H1 (cell line): ENCODE measurements around the gene BRSK2. TPM values are rescaled to one million over a fixed set of nuclear protein-coding genes. Genes with fewer than 3 reads are reported as not detected.

ENCODE experiments used
- CTCF ChIA-PET: fragments of 300-600 bp; sonication (Branson Sonifier 250); formaldehyde crosslinking; loops from one replicate; lab custom pipeline; 2021; ENCODE audit not compliant: partially characterized antibody; lab: Charles Lee
- POLR2A ChIA-PET: fragments of 300-600 bp; sonication (Branson Sonifier 250); formaldehyde crosslinking; loops from one replicate; lab custom pipeline; 2021; ENCODE audit warnings: inconsistent platforms; ENCODE audit not compliant: partially characterized antibody; lab: Charles Lee
- DNase-seq, 2 experiments: peaks; one replicate each; pipeline versions ENCODE4 v3.0.0 to v3.0.0-alpha.2; 2010 to 2022; ENCODE audit warnings: low spot score in 2 of 2, low read depth in 1 of 2, mixed read lengths in 1 of 2
- FAIRE-seq: peaks from 2 replicates; lab custom pipeline; 2011; peaks lifted over from hg19 to GRCh38; lab: Jason Lieb, UNC
- H2AFZ ChIP-seq: 2 replicates; pipeline ENCODE4 v1.8.1; 2012; ENCODE audit warnings: low read length, inconsistent platforms
- H2AK5ac ChIP-seq: 2 replicates; pipeline ENCODE4 v1.6.1; 2013; ENCODE audit warnings: low read depth, low read length
- H2BK120ac ChIP-seq: replicated peaks from 2 replicates; pipeline ENCODE3; 2013; ENCODE audit warnings: low read depth, low read length, inconsistent platforms
- H2BK12ac ChIP-seq: 2 replicates; pipeline ENCODE4 v1.6.1; 2013; ENCODE audit warnings: low read depth, low read length
- H2BK15ac ChIP-seq: 2 replicates; pipeline ENCODE4 v1.6.1; 2013; ENCODE audit warnings: low read length
- H2BK20ac ChIP-seq: 2 replicates; pipeline ENCODE4 v1.6.1; 2013; ENCODE audit warnings: low read length
- H2BK5ac ChIP-seq: 2 replicates; pipeline ENCODE4 v1.6.1; 2013; ENCODE audit warnings: low read depth, low read length
- H3K14ac ChIP-seq: 2 replicates; pipeline ENCODE4 v1.6.1; 2013; ENCODE audit warnings: inconsistent platforms; ENCODE audit not compliant: insufficient read length
- H3K18ac ChIP-seq: 2 replicates; pipeline ENCODE4 v1.6.1; 2013; ENCODE audit warnings: low read length; ENCODE audit errors: extremely low read depth
- H3K23ac ChIP-seq: 2 replicates; pipeline ENCODE4 v1.6.1; 2013; ENCODE audit warnings: inconsistent platforms; ENCODE audit not compliant: insufficient read length
- H3K23me2 ChIP-seq: 2 replicates; pipeline ENCODE4 v1.6.1; 2013; ENCODE audit warnings: low read depth, low read length
- H3K27ac ChIP-seq: 2 replicates; pipeline ENCODE4 v1.6.1; 2011; ENCODE audit warnings: low read depth, low read length, inconsistent platforms
- H3K27me3 ChIP-seq, 4 experiments: replicated peaks in 1 of 4; 1 replicate in 1 of 4; 2 replicates in 3 of 4; pipeline versions ENCODE4 v1.6.1 to v1.8.1; 2011 to 2013; ENCODE audit warnings: low read length in 3 of 4, mild to moderate bottlenecking in 3 of 4, inconsistent platforms in 2 of 4, mixed read lengths in 2 of 4, moderate library complexity in 1 of 4; ENCODE audit not compliant: control insufficient read depth in 3 of 4, insufficient read depth in 3 of 4; ENCODE audit errors: extremely low read depth in 1 of 4
- H3K36me3 ChIP-seq, 4 experiments: 2 replicates each; pipeline versions ENCODE4 v1.6.1 to v1.8.1; 2011 to 2013; ENCODE audit warnings: mild to moderate bottlenecking in 4 of 4, low read length in 3 of 4, moderate library complexity in 2 of 4, control low read depth in 1 of 4, inconsistent platforms in 1 of 4; ENCODE audit not compliant: insufficient read depth in 4 of 4, control insufficient read depth in 2 of 4
- H3K4ac ChIP-seq: replicated peaks from 2 replicates; pipeline ENCODE3; 2013; ENCODE audit warnings: low read length, low read depth, mixed read lengths, inconsistent platforms; ENCODE audit not compliant: insufficient read length
- H3K4me1 ChIP-seq, 4 experiments: replicated peaks in 1 of 4; 1 replicate in 1 of 4; 2 replicates in 3 of 4; pipeline versions ENCODE4 v1.6.1 to v1.8.1; 2011 to 2013; ENCODE audit warnings: low read length in 3 of 4, inconsistent platforms in 2 of 4, mixed read lengths in 1 of 4; ENCODE audit not compliant: insufficient read depth in 4 of 4, control insufficient read depth in 3 of 4
- H3K4me2 ChIP-seq, 2 experiments: 2 replicates each; pipeline versions ENCODE4 v1.6.1 to v1.8.1; 2011 to 2013; ENCODE audit warnings: low read depth in 2 of 2, low read length in 2 of 2, control low read depth in 1 of 2, inconsistent platforms in 1 of 2, mild to moderate bottlenecking in 1 of 2; ENCODE audit not compliant: insufficient read depth in 1 of 2
- H3K4me3 ChIP-seq, 4 experiments: fragments of 200-600, 300-600 bp in 1 of 4; sonication (generic), shearing (Covaris generic), sonication (Bioruptor Twin) in 1 of 4; 2 replicates each; pipeline versions ENCODE4 v1.5.1 to v1.8.1; 2011 to 2016; ENCODE audit warnings: low read length in 4 of 4, low read depth in 3 of 4, control low read depth in 2 of 4, inconsistent platforms in 2 of 4, mild to moderate bottlenecking in 2 of 4, mixed read lengths in 1 of 4, moderate library complexity in 1 of 4; ENCODE audit not compliant: insufficient read depth in 2 of 4; ENCODE audit errors: extremely low read depth in 1 of 4
- H3K56ac ChIP-seq: replicated peaks from 2 replicates; pipeline ENCODE3; 2013; ENCODE audit warnings: low read depth, mild to moderate bottlenecking, mixed read lengths, low read length, inconsistent platforms; ENCODE audit not compliant: insufficient read length
- H3K79me1 ChIP-seq: 2 replicates; pipeline ENCODE4 v1.6.1; 2013; ENCODE audit warnings: low read depth, low read length, control low read depth
- H3K79me2 ChIP-seq, 2 experiments: 2 replicates each; pipeline versions ENCODE4 v1.6.1 to v1.8.1; 2012 to 2013; ENCODE audit warnings: low read length in 2 of 2, mild to moderate bottlenecking in 2 of 2, inconsistent platforms in 1 of 2; ENCODE audit not compliant: insufficient read depth in 2 of 2, control insufficient read depth in 1 of 2
- H3K9ac ChIP-seq, 4 experiments: replicated peaks in 1 of 4; 1 replicate in 1 of 4; 2 replicates in 3 of 4; pipeline versions ENCODE4 v1.6.1 to v1.8.1; 2011 to 2013; ENCODE audit warnings: low read depth in 3 of 4, low read length in 3 of 4, control low read depth in 2 of 4, mild to moderate bottlenecking in 2 of 4, moderate library complexity in 2 of 4, inconsistent platforms in 1 of 4; ENCODE audit errors: extremely low read depth in 1 of 4
- H3K9me3 ChIP-seq, 2 experiments: 2 replicates each; pipeline versions ENCODE4 v1.6.1 to v1.8.1; 2012 to 2013; ENCODE audit warnings: mild to moderate bottlenecking in 2 of 2, moderate library complexity in 2 of 2, control low read depth in 1 of 2, inconsistent platforms in 1 of 2, low read depth in 1 of 2, low read length in 1 of 2, mixed read lengths in 1 of 2; ENCODE audit not compliant: insufficient read depth in 2 of 2
- H4K20me1 ChIP-seq, 2 experiments: replicated peaks in 1 of 2; 2 replicates each; pipeline versions ENCODE3 to v1.8.1; 2011 to 2013; ENCODE audit warnings: inconsistent platforms in 2 of 2, low read length in 2 of 2, mild to moderate bottlenecking in 1 of 2; ENCODE audit not compliant: insufficient read depth in 2 of 2, control insufficient read depth in 1 of 2
- H4K5ac ChIP-seq: 2 replicates; pipeline ENCODE4 v1.6.1; 2013; ENCODE audit warnings: low read length, low read depth, mixed read lengths, inconsistent platforms; ENCODE audit not compliant: insufficient read length
- H4K8ac ChIP-seq: 2 replicates; pipeline ENCODE4 v1.8.0; 2013; ENCODE audit warnings: mild to moderate bottlenecking, moderate library complexity, low read length, inconsistent platforms; ENCODE audit not compliant: insufficient read depth; ENCODE audit errors: extremely low read depth
- H4K91ac ChIP-seq: replicated peaks from 2 replicates; pipeline ENCODE3; 2013; ENCODE audit warnings: low read length, mixed read lengths, inconsistent platforms; ENCODE audit not compliant: insufficient read length
- EZH2 ChIP-seq: fragments of 200-600 bp; sonication (generic); IDR thresholded peaks from 2 replicates; pipeline ENCODE4 v1.7.1; 2012; ENCODE audit warnings: low read depth, mild to moderate bottlenecking, moderate library complexity, low read length, inconsistent platforms; ENCODE audit not compliant: severe bottlenecking
- PHF8 ChIP-seq: fragments of 200-600 bp; sonication (generic); conservative IDR thresholded peaks from 2 replicates; pipeline ENCODE4 v1.7.1; 2012; ENCODE audit warnings: low read depth, mild to moderate bottlenecking, inconsistent platforms, low read length, moderate library complexity
- SAP30 ChIP-seq: fragments of 300-600 bp; sonication (generic); IDR thresholded peaks from 2 replicates; pipeline ENCODE4 v1.7.1; 2012; ENCODE audit warnings: low read length, moderate library complexity, mild to moderate bottlenecking, inconsistent platforms; ENCODE audit not compliant: insufficient read depth, insufficient replicate concordance
- WGBS, 2 experiments: shearing (Covaris generic) in 1 of 2; methylation state at CpG; one replicate each; pipeline versions ENCODE4 v1.1.6 to v1.1.7; 2013 to 2015; ENCODE audit warnings: low lambda C conversion rate in 2 of 2, mixed read lengths in 2 of 2, inconsistent platforms in 1 of 2, low coverage in 1 of 2, missing lambda C conversion rate in 1 of 2; ENCODE audit not compliant: insufficient replicate concordance in 2 of 2, insufficient coverage in 1 of 2, insufficient read length in 1 of 2; ENCODE audit errors: extremely low coverage in 1 of 2, missing lambda C conversion rate in 1 of 2; 5-methylcytosine and 5-hydroxymethylcytosine counted together
- polyA plus RNA-seq, 7 experiments: library from polyadenylated mRNA; depleted of rRNA in 3 of 7; stranded (reverse) in 5 of 7; unstranded in 2 of 7; fragments of >200 nt in 5 of 7; fragments of 200-250 nt in 2 of 7; gene quantifications; 1 replicate in 5 of 7; 2 replicates in 1 of 7; 4 replicates in 1 of 7; pipeline versions ENCODE4 v1.2.1 to v1.2.3, GENCODE V29; 2011 to 2013; ENCODE audit warnings: missing spikeins in 2 of 7, mixed read lengths in 2 of 7
- total RNA-seq: library from RNA; stranded (reverse); fragmentation: NEBNext Ultra II Directional; extraction: Animal tissue kit (Norgen Biotek cat#: 25700); gene quantifications from 2 replicates; pipeline ENCODE4 v1.2.1, GENCODE V29; 2021

The BRSK2 gene
- total and polyA plus RNA-seq, 2 of the 8 experiments (the other 6 are each of a cell fraction or from before 2014, with no cell fraction given) = 17.3 to 27.1 TPM

DNA sequence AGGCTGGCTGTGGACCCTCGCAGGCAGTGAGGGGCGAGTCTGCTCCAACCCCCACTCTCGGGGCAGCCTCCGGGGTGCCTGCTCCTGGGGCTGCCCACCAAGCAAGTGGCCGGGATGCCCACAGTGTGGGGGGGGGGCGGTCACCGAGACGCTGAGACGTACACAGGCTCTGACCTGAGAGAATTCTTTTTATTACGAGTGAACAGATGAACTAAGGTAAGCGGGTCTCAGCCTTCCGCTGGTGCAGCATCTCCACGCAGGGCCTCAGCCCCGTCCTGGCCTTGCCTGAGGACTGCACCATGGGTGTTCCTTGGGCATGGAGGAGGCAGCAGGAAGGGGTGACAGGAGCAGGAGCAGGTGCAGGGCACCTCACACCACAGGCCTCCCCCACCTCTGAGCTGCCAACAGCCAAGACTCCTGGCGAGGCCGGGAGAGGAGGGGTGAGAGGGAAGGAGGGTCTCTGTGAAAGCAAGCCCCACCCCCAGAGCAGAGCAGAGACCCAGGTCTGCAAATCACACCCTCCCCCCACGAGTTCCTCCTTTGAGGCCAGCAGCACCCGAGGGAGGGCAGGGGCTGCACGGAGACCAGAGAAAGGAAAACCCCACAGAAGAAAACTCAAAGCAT lies 79.7 kb downstream of the BRSK2 start:
- Histone ChIP-seq H2BK120ac (no peak overlapping the region), H3K27ac (no peak overlapping the region), H3K79me2 (no peaks in the 10 kb centered on the region), H3K23me2 (no peaks in the 10 kb centered on the region; the same call in 1 of the 2 replicates), H3K4ac (no peak overlapping the region), H4K8ac (no peak overlapping the region; the same call in 1 of the 2 replicates), H3K27me3 (no peaks in the 10 kb centered on the region), H3K56ac (no peak overlapping the region), H3K36me3 (peaks cover 0 to 3% (median 0%) of the 10 kb centered on the region in 4 experiments; a peak in 1 of 8 replicates), H2BK15ac (no peak overlapping the region), H3K23ac (no peak overlapping the region), H3K79me1 (no peaks in the 10 kb centered on the region), H2AK5ac (no peak overlapping the region), H2BK5ac (0 out of 2 replicates have a peak overlapping the region, but pooled peaks have one; percentile 24), H3K4me2 (no peak overlapping the region), H3K18ac (no peak overlapping the region), H3K9me3 (no peaks in the 10 kb centered on the region), H2BK12ac (no peak overlapping the region), H3K4me3 (no peak overlapping the region), H3K4me1 (no peaks in the 10 kb centered on the region; a peak in 1 of 7 replicates), H2AFZ (no peak overlapping the region), H4K20me1 (peaks cover 0 to 5% of the 10 kb centered on the region in 2 experiments), H3K9ac (no peak overlapping the region), H4K91ac (no peak overlapping the region), H2BK20ac (no peak overlapping the region), H3K14ac (no peak overlapping the region), H4K5ac (no peak overlapping the region)
- CTCF ChIA-PET = interaction anchor here (5.2 kb wide), 1 partner anchor 12 kb away, joined by 34 read pairs; no protein-coding TSS in a partner anchor
- 81% methylated on average over 18 of the region's 19 CpGs; no CpG with 5 or more reads in 1 of the 2 experiments for WGBS, 2 experiments
- TF ChIP-seq SAP30 = no peak
- TF ChIP-seq EZH2 = no peak
- TF ChIP-seq PHF8 = no peak
- POLR2A ChIA-PET = interaction anchor here (1.0 kb wide), 1 partner anchor 10 kb away, joined by 3 read pairs; no protein-coding TSS in a partner anchor
- FAIRE-seq (no peak), DNase-seq (no peak)
